HEK293T (cell line): Measurements from ENCODE around the gene RHCE.
"Not testable (repeated sequence)": the region's sequence is repeated elsewhere in the genome, so short reads cannot be mapped to it uniquely, and the experiment has no call there.

Experiments used
- ARNT ChIP-seq: fragments of 450-650 bp; IDR thresholded peaks from 2 replicates; pipeline ENCODE4 v1.6.1; 2017; ENCODE audit warnings: mild to moderate bottlenecking
- BHLHE40 ChIP-seq: fragments of 450-650 bp; IDR thresholded peaks from 2 replicates; pipeline ENCODE4 v1.6.1; 2016; ENCODE audit warnings: mild to moderate bottlenecking, moderate library complexity, borderline replicate concordance
- ELF4 ChIP-seq: fragments of 450-650 bp; IDR thresholded peaks from 2 replicates; pipeline ENCODE4 v1.6.1; 2017; ENCODE audit warnings: antibody characterized with exemption
- FOXK2 ChIP-seq: fragments of 450-650 bp; IDR thresholded peaks from 2 replicates; pipeline ENCODE4 v1.6.1; 2016; ENCODE audit warnings: mild to moderate bottlenecking
- FOXM1 ChIP-seq: fragments of 450-650 bp; IDR thresholded peaks from 2 replicates; pipeline ENCODE4 v1.6.1; 2017; ENCODE audit warnings: mild to moderate bottlenecking, borderline replicate concordance
- LEF1 ChIP-seq: fragments of 450-650 bp; IDR thresholded peaks from 2 replicates; pipeline ENCODE4 v1.6.1; 2017; ENCODE audit warnings: mild to moderate bottlenecking, borderline replicate concordance
- NFRKB ChIP-seq: fragments of 450-650 bp; IDR thresholded peaks from 2 replicates; pipeline ENCODE4 v1.6.1; 2016; ENCODE audit warnings: mild to moderate bottlenecking, moderate library complexity
- PKNOX1 ChIP-seq: fragments of 450-650 bp; IDR thresholded peaks from 2 replicates; pipeline ENCODE4 v1.6.1; 2016
- SUZ12 ChIP-seq: fragments of 450-650 bp; IDR thresholded peaks from 2 replicates; pipeline ENCODE4 v1.6.1; 2016; ENCODE audit warnings: mild to moderate bottlenecking
- TARDBP ChIP-seq: fragments of 450-650 bp; IDR thresholded peaks from 2 replicates; pipeline ENCODE4 v1.6.1; 2016

GRCh38 chr1:25312806-25313470 is 107.7 kb downstream of the RHCE start:
- TF ChIP-seq TARDBP, ARNT, NFRKB, ELF4, PKNOX1, FOXM1, FOXK2, LEF1, SUZ12, BHLHE40: not testable (repeated sequence)
